Prostate gland (tissue), 2 donors: ENCODE measurements around the gene RNF213. TPM values are rescaled to one million over a fixed set of nuclear protein-coding genes. Genes with fewer than 3 reads are reported as not detected.
"Not testable (repeated sequence)": the region's sequence is repeated elsewhere in the genome, so short reads cannot be mapped to it uniquely, and the experiment has no call there.

Experiments used
- DNase-seq: peaks from one replicate; pipeline ENCODE4 v3.0.0-alpha.2; 2019; ENCODE audit warnings: low spot score
- H3K27ac ChIP-seq, 2 donors: fragments of 200-600 bp; sonication (generic); 2 replicates each; pipeline ENCODE4 v1.5.1; 2017 to 2019
- H3K27me3 ChIP-seq: fragments of 200-600 bp; sonication (generic); replicated peaks from 2 replicates; pipeline ENCODE4 v1.5.1; 2019; ENCODE audit not compliant: insufficient read depth
- H3K36me3 ChIP-seq, 2 donors: fragments of 200-600 bp; sonication (generic); 1 replicate in 1 of 2; 2 replicates in 1 of 2; pipeline versions ENCODE4 v1.5.1 to v1.8.1; 2017 to 2019
- H3K4me1 ChIP-seq: fragments of 200-600 bp; sonication (generic); replicated peaks from 2 replicates; pipeline ENCODE4 v1.5.1; 2019
- H3K4me3 ChIP-seq, 2 donors: fragments of 200-600 bp; sonication (generic); 2 replicates each; pipeline ENCODE4 v1.5.1; 2017 to 2019
- H3K9me3 ChIP-seq: fragments of 200-600 bp; sonication (generic); 2 replicates; pipeline ENCODE4 v1.5.1; 2017
- CTCF ChIP-seq, 4 experiments: fragments of 200-600 bp in 2 of 4; fragments of 450-650 bp in 2 of 4; sonication (generic) in 2 of 4; IDR thresholded peaks; 1 replicate in 3 of 4; 2 replicates in 1 of 4; pipeline ENCODE4 v1.5.1; 2016 to 2019; ENCODE audit warnings: antibody characterized with exemption in 4 of 4, mild to moderate bottlenecking in 2 of 4, moderate library complexity in 2 of 4
- POLR2A ChIP-seq: fragments of 450-650 bp; IDR thresholded peaks from one replicate; pipeline ENCODE4 v1.6.1; 2016; ENCODE audit warnings: antibody characterized with exemption, mild to moderate bottlenecking
- POLR2AphosphoS5 ChIP-seq: sonication (generic); formaldehyde crosslinking; IDR thresholded peaks from one replicate; pipeline ENCODE4 v1.6.1; 2017; ENCODE audit warnings: antibody characterized with exemption
- WGBS: methylation state at CpG from one replicate; pipeline ENCODE4 v1.1.5; 2018; 5-methylcytosine and 5-hydroxymethylcytosine counted together
- intact Hi-C: fragments of 100-400 bp; cut with DNase I; formaldehyde crosslinking; loops from one replicate; pipeline ENCODE4 v1.14.2; 2022
- total RNA-seq, 2 donors: library from RNA; depleted of rRNA; stranded (reverse); fragments of >200 nt; gene quantifications; one replicate each; pipeline ENCODE4 v1.1.0, GENCODE V29; 2016

RNF213 gene
- total RNA-seq, 2 donors from 2014 or later = 57.7 to 112 TPM

- H3K4me3 ChIP-seq = no peak overlapping the region
These were observed 10.2 kb downstream of the RNF213 start for GRCh38 chr17:80270836-80271235.

GRCh38 chr17:80272366-80272765 lies 11.7 kb downstream of the RNF213 start:
- no peak overlapping the region for H3K27ac ChIP-seq
- TF ChIP-seq POLR2A (no peak), POLR2AphosphoS5 (no peak), CTCF (IDR thresholded peaks at IDR 0.05) (no peak)
- H3K36me3 ChIP-seq = no peaks in the 10 kb centered on the region
- no peak for DNase-seq
- no peaks in the 10 kb centered on the region for H3K4me1 ChIP-seq
- no peaks in the 10 kb centered on the region for H3K9me3 ChIP-seq
- no peak overlapping the region for H3K4me3 ChIP-seq
- intact Hi-C loops = no loop called here
- H3K27me3 ChIP-seq = no peaks in the 10 kb centered on the region
- WGBS = 91% methylated on average over 10 of the region's 10 CpGs

More at GRCh38 chr17:80270836-80271235, 10.2 kb downstream of the RNF213 start:
- WGBS = 75% methylated on average over 4 of the region's 4 CpGs
- Histone ChIP-seq H3K27me3 (no peaks in the 10 kb centered on the region), H3K36me3 (no peaks in the 10 kb centered on the region), H3K4me1 (no peaks in the 10 kb centered on the region), H3K9me3 (no peaks in the 10 kb centered on the region), H3K27ac (no peak overlapping the region)
- no peak for TF ChIP-seq CTCF (IDR thresholded peaks at IDR 0.05)
- no peak for TF ChIP-seq POLR2A
- TF ChIP-seq POLR2AphosphoS5 = no peak
- no peak for DNase-seq
- intact Hi-C loops = no loop called here

- Histone ChIP-seq H3K36me3 (no peaks in the 10 kb centered on the region), H3K27ac (no peak overlapping the region), H3K4me3 (no peak overlapping the region), H3K9me3 (no peaks in the 10 kb centered on the region), H3K4me1 (no peaks in the 10 kb centered on the region), H3K27me3 (no peaks in the 10 kb centered on the region)
- no peak for DNase-seq
- intact Hi-C loops = no loop called here
- WGBS = 87% methylated on average over 8 of the region's 9 CpGs
- no peak for TF ChIP-seq POLR2A
- no peak for TF ChIP-seq CTCF (IDR thresholded peaks at IDR 0.05)
- no peak for TF ChIP-seq POLR2AphosphoS5
These were observed 13.7 kb downstream of the RNF213 start for GRCh38 chr17:80274331-80274730.

- 92% methylated on average over 4 of the region's 4 CpGs for WGBS
- H3K27ac ChIP-seq = no peak overlapping the region
- H3K9me3 ChIP-seq = no peaks in the 10 kb centered on the region
- intact Hi-C loops = no loop called here
- no peaks in the 10 kb centered on the region for H3K36me3 ChIP-seq
- no peaks in the 10 kb centered on the region for H3K4me1 ChIP-seq
- no peaks in the 10 kb centered on the region for H3K27me3 ChIP-seq
- DNase-seq = no peak
- TF ChIP-seq CTCF (IDR thresholded peaks at IDR 0.05) (no peak), POLR2A (no peak), POLR2AphosphoS5 (no peak)
- H3K4me3 ChIP-seq = no peak overlapping the region
These were observed 14.3 kb downstream of the RNF213 start for GRCh38 chr17:80274871-80275449.

GRCh38 chr17:80275857-80276256 lies 15.2 kb downstream of the RNF213 start:
- 96% methylated on average over 8 of the region's 8 CpGs for WGBS
- DNase-seq, intact Hi-C loops, H3K36me3 ChIP-seq, H3K4me1 ChIP-seq, H3K4me3 ChIP-seq, H3K27ac ChIP-seq, H3K27me3 ChIP-seq, H3K9me3 ChIP-seq: not testable (repeated sequence)
